HEK293 (cell line): ENCODE results near the gene UBQLN1.

Source experiments
- ZBTB7A ChIP-seq: fragments of 450-650 bp; formaldehyde crosslinking; IDR thresholded peaks from 2 replicates; pipeline ENCODE4 v1.5.1; 2016; ENCODE audit warnings: low read depth, missing biosample characterization, missing genetic modification characterization
- TF ChIP-seq, protein P1 (sequence below): fragments of 450-650 bp; IDR thresholded peaks from 2 replicates; pipeline ENCODE4 v1.5.1; 2018; ENCODE audit warnings: missing biosample characterization, mild to moderate bottlenecking, missing genetic modification characterization

DNA sequence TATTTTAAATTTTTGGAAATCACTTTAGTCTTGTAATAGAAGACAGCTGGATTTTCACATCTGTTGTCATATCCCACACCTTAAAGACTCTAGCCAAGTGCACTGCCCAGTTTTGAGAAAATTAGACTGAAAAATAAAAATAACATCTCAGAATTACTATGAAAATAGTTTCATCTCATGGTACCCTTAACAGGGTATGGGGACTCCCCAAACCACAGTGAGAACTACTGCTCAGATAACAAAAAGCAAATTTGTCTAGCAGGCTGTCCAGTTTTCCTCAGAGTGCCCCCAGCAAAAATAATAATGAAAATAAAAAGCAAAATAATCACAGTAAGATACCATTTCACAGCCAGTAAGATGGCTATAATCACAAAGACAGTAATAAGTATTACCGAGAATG is 6.5 kb downstream of the UBQLN1 start:
- TF ChIP-seq, protein P1, sequence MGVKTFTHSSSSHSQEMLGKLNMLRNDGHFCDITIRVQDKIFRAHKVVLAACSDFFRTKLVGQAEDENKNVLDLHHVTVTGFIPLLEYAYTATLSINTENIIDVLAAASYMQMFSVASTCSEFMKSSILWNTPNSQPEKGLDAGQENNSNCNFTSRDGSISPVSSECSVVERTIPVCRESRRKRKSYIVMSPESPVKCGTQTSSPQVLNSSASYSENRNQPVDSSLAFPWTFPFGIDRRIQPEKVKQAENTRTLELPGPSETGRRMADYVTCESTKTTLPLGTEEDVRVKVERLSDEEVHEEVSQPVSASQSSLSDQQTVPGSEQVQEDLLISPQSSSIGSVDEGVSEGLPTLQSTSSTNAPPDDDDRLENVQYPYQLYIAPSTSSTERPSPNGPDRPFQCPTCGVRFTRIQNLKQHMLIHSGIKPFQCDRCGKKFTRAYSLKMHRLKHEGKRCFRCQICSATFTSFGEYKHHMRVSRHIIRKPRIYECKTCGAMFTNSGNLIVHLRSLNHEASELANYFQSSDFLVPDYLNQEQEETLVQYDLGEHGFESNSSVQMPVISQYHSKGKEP (tag by site-specific recombination), result no peak
- no peak for TF ChIP-seq ZBTB7A
